Suprapubic skin (tissue), 4 donors: ENCODE measurements around the gene SERINC5.

Source experiments
- EP300 ChIP-seq: sonication (generic); formaldehyde crosslinking; IDR thresholded peaks from one replicate; pipeline ENCODE4 v1.6.1; 2017; ENCODE audit warnings: antibody characterized with exemption
- POLR2A ChIP-seq, 2 donors: fragments of 450-650 bp; IDR thresholded peaks; one replicate each; pipeline ENCODE4 v1.6.1; 2017; ENCODE audit warnings: antibody characterized with exemption in 2 of 2, mild to moderate bottlenecking in 2 of 2, moderate library complexity in 2 of 2
- POLR2AphosphoS5 ChIP-seq, 3 donors: sonication (generic); formaldehyde crosslinking; IDR thresholded peaks; one replicate each; pipeline ENCODE4 v1.6.1; 2017; ENCODE audit warnings: antibody characterized with exemption in 3 of 3
- TF ChIP-seq, protein P1 (sequence below), 2 donors: fragments of 200-600 bp in 1 of 2; fragments of 450-650 bp in 1 of 2; sonication (generic) in 1 of 2; IDR thresholded peaks; one replicate each; pipeline ENCODE4 v1.5.1; 2016 to 2019; ENCODE audit warnings: antibody characterized with exemption in 2 of 2, mild to moderate bottlenecking in 1 of 2, moderate library complexity in 1 of 2

DNA sequence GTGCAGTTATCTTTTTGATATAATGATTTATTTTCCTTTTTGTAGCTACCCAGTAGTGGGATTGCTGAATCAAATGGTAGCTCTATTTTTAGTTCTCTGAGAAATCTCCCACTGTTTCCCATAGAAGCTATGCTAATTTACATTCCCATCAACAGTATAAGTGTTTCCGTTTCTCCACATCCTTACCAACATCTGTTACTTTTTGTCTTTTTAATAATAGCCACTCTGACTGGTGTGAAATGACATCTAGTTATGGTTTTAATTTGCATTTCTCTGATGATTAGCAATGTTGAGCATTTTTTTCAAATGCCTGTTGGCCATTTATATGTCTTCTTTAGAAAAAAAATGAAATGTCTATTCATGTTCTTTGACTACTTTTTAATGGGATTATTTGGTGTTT, 94.7 kb downstream of the SERINC5 start:
- TF ChIP-seq, protein P1, sequence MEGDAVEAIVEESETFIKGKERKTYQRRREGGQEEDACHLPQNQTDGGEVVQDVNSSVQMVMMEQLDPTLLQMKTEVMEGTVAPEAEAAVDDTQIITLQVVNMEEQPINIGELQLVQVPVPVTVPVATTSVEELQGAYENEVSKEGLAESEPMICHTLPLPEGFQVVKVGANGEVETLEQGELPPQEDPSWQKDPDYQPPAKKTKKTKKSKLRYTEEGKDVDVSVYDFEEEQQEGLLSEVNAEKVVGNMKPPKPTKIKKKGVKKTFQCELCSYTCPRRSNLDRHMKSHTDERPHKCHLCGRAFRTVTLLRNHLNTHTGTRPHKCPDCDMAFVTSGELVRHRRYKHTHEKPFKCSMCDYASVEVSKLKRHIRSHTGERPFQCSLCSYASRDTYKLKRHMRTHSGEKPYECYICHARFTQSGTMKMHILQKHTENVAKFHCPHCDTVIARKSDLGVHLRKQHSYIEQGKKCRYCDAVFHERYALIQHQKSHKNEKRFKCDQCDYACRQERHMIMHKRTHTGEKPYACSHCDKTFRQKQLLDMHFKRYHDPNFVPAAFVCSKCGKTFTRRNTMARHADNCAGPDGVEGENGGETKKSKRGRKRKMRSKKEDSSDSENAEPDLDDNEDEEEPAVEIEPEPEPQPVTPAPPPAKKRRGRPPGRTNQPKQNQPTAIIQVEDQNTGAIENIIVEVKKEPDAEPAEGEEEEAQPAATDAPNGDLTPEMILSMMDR (IDR thresholded peaks at IDR 0.05): no peak
- TF ChIP-seq POLR2AphosphoS5 (IDR thresholded peaks at IDR 0.05): no peak
- no peak for TF ChIP-seq EP300
- no peak for TF ChIP-seq POLR2A (IDR thresholded peaks at IDR 0.05)
